Bone marrow (tissue), 2 donors: ENCODE data around the gene USP6.
"Not testable (repeated sequence)": the region's sequence is repeated elsewhere in the genome, so short reads cannot be mapped to it uniquely, and the experiment has no call there.

Source experiments
- DNase-seq, 2 donors: peaks; one replicate each; lab custom pipeline; 2025; lab: John Stamatoyannopoulos, UW

The USP6 gene

GRCh38 chr17:5115673-5116651 lies at the start of gene USP6:
Gene USP6 (plus strand): TSS chr17:5116032. CDS start chr17:5130368, 14,336 bp downstream.
- peak in 1 of 2 donors; percentile 28 for DNase-seq

GRCh38 chr17:5068236-5068635 lies 47.6 kb upstream of the USP6 start:
- DNase-seq: no peak

GRCh38 chr17:5069724-5070123 lies 46.1 kb upstream of the USP6 start:
- DNase-seq: no peak

- DNase-seq: not testable (repeated sequence)
Measured at GRCh38 chr17:5075472-5075871, 40.4 kb upstream of the USP6 start.

GRCh38 chr17:5077275-5077674 lies 38.6 kb upstream of the USP6 start:
- DNase-seq: not testable (repeated sequence)

- DNase-seq: no peak
Measured at GRCh38 chr17:5077781-5078105, 38.1 kb upstream of the USP6 start.

DNA sequence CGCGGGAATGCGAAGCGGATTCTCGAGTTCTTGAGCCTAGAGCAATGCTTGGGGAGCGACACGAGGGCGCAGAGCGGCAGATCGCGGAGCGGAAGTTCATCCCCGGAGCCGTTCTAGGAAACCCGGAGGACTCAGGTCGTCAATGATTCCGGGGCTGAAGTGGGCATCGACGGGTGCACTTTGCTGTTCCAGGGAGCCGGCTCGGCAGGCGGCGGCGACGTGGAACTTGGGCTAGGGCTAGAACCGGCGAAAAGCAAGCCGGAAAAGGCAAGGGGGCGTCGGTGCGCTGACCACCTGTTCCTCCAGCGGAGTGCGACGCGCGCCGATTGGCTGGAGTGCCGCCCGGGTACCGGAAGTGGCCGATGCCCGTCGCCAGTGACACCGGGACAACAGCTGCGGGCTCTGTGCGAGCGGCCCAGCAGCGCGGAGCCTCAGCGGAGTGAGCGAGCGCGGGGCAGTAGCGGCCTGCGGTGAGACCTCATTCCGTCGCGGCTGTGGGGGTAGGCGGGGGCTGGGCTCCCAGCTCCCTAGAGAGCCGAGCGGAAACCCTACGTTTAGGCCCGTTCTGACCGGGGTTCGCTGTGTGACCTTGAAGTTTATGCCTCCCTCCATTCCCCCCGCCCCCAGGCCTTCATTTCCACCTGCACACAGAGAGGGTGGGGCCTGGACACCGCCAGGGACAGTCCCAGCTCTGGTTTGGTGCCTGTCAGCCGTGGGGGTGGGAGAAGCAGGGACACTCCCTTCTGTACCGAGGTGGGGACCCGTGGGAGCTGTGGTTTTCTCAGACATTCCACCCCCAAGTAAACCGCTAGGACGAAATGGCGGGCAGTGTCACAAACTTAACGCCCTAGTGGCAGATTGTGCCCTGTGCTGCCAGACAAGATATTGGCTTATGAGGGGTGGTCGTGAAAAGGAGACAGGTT lies 37.5 kb upstream of the USP6 start, which contains the start of gene ZFP3:
ZFP3 (plus strand) TSS at position 362 of the 923 bp plus-strand sequence. CDS start 13,038 bp downstream, outside the sequence.
- DNase-seq: peak; percentile 60 to 71

- no peak for DNase-seq
Measured at GRCh38 chr17:5080591-5080990, 35.2 kb upstream of the USP6 start.

GRCh38 chr17:5092218-5093010 lies 23.4 kb upstream of the USP6 start:
- no peak for DNase-seq

GRCh38 chr17:5096731-5097100 lies 19.1 kb upstream of the USP6 start:
- peak in 1 of 2 donors; percentile 36 for DNase-seq

GRCh38 chr17:5097101-5097834 lies 18.6 kb upstream of the USP6 start:
- no peak for DNase-seq

GRCh38 chr17:5099271-5099670 lies 16.6 kb upstream of the USP6 start:
- no peak for DNase-seq

DNA sequence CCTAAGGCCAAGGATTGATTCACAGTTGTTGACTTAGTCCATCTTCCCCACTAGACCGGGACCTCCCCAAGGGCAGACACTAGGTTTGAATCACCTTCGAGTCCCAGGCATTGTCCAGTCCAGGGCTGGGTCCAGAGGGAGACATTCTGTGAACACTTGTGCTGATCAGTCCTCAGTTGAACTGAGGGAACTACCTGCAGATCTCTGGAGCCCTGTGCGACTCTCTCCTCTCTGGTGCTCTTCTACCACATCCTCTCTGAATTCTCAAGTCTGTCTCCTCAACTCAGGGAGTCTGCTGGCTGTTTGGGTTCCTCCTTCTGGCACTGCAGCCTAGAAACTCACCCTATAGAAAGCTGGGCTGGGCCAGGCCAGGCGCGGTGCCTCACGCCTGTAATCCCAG lies 15.0 kb upstream of the USP6 start:
- no peak for DNase-seq

DNA sequence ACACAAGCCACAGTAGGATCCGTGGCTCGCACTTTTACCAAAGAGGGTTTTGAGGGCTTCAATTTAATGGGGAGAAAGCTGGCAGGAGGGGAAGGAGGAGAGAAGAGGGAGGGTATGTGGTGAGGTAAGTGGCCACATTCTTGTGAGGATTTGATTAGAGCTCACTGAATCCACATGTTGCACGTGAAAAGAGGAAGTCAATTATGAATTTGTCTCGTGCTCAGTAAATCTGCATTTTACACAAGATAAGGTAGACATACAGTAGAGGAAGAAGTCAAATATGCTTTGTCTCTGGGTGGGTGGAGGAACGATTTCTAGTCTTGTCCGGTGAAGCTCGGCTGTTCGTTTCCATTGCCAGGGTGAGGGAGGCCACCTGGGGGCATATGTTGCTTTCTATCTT lies 5.0 kb upstream of the USP6 start:
- DNase-seq: peak in 1 of 2 donors; percentile 12

DNA sequence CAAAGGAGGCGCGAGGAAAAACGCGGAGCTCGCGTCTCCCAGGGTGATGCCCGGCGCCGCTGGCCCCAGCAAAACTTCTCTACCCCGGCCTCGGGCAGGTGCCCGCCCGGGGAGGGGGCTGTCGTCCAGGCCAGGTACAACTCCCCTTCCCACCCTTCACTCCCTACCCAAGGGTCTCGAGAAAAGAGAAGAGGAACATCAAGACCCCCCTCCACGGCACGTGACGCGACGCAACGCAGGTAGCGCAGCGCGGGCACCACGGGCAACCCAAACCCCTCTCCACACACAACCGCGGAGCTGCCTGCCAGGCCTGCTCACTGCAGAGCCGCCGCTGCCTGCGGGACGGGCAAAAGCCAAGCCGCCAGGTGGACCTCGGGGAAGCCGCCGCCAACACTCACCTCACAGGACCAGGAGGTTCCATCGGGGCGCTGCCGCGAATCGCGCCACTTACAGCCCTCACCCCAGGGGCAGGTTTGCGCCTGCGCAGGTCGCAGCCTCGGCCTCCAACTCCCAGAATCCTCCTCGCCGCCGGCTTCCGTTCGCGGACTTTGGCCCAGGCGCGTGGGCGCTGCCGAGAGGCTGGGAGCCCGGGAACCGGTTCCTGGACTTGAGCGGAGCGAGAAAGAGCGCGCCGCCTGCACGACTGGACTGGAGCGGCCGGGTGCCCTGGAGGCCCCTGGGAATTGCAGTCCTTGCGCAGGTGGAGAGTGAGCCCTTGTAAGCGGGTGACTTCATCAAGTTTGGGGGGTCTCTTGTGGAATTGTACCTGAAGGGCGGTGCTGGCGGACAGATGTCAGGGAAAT lies 4.2 kb upstream of the USP6 start, which contains the start of gene ZNF232:
ZNF232 (minus strand) TSS at position 477 of the 803 bp plus-strand sequence; CDS start at position 421, 56 bp downstream.
- peak; percentile 75 for DNase-seq

DNA sequence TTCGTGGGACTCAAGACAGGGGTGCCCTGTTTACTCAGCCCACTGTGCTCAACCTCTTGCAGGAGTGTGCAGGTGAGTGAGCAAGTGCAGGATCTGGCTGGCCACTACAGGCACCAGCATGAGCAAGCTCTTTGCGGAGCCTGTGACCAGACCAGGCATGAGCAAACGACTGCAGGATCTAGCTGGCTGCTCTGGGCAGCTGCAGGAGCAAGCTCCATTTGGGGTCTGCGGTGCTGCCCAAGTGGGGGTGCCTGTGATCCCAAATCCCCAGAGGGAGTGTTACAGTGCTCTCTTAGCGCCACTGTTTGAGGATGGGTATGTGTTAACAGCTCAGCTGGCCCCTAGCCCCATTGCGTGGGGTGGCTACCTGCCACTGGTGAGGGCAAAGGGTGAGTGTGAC lies 2.4 kb downstream of the USP6 start:
- DNase-seq: no peak

GRCh38 chr17:5120036-5120435 lies 4.2 kb downstream of the USP6 start:
- no peak for DNase-seq

DNA sequence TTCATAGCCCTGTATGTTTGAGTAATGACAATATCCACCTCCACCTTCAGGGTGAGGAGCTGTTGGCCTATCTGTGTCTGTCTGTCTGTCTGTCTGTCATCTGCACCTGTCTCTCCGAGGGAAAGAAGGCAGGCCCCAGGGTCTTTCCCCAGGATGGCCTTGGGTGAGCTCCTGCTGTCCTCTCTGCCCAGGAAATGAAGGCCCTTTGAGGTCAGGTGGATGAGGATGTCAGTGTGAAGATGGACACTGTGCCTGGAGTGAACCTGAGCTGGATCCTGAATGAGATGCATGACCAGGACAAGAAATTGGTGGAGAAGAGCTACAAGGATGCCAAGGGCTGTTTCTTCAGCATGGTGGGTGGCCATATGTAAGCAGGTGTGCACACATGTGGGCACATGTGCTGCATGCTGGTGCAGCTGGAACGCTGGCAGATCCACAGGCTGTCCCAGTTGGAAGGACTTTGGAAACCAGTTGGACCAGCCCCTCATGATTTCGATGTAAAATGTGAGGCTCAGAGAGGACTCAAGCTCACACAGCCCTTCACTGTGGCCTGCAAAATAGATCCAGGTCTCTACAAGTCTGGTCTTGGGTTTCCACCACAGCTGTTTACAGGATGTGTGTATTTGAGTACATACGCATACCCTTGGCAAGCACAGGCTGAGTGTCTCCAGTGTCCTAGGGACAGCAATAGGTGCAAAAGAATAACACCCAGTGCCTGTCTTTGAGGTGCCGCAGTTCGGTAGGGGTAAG lies 4.8 kb downstream of the USP6 start:
- not testable (repeated sequence) for DNase-seq

GRCh38 chr17:5121186-5121841 lies 5.5 kb downstream of the USP6 start:
- no peak for DNase-seq
